GM19452 (cell line): ENCODE data around the gene CDC6.
A peak's percentile ranks its signal among the peaks of the same experiment; 100 is the strongest.

Experiments
- ATAC-seq: cut with Tn5 transposase; IDR thresholded peaks from one replicate; pipeline ENCODE4 v1.9.1; 2021; ENCODE audit not compliant: unreplicated experiment

CDC6 gene

DNA sequence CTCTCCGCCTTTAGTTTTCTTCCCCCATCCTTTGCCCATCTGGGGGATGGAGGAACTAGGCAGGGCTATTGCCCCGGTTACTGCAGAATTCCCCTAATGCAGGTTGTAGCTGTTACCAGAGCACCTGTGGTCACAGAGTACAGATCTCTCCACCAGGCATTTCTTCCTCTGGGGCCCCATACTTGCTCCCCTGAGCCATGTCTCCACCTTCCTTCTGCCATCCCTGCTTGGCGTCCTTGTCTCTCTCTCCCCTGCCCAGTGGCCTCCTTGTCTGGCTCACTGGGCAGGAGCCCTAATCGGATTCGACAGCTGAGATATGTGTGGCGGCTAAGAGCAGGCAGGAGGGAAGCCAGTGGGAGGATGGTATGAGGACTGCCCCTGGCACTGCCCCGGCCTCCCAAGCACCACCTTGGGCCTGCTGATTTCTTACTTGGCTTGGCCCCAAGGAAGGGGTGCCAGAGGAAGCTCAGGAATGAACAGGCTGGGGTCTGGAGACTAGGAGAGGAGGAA is 23.3 kb downstream of the CDC6 start:
- ATAC-seq, result no peak

DNA sequence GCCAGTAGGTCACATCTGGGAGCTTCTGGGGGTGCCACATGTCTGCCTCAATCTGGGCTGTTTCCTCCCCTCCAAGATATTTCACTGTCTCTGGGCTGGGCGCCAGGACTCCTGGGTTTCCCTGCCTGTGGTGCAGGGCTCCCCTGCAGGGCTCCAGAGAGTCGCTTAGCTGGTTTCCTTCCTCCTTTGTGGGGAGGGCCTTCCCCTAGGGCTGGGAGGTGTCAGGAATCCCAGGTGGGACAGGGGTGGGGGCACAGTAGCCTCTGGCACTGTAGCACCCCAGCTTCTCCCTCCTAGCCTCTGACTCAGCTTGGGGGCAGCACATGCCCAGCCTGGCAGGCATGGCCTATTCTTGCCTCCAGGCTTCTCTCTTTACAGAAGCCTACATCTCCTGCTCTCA is 23.9 kb downstream of the CDC6 start:
- no peak for ATAC-seq

DNA sequence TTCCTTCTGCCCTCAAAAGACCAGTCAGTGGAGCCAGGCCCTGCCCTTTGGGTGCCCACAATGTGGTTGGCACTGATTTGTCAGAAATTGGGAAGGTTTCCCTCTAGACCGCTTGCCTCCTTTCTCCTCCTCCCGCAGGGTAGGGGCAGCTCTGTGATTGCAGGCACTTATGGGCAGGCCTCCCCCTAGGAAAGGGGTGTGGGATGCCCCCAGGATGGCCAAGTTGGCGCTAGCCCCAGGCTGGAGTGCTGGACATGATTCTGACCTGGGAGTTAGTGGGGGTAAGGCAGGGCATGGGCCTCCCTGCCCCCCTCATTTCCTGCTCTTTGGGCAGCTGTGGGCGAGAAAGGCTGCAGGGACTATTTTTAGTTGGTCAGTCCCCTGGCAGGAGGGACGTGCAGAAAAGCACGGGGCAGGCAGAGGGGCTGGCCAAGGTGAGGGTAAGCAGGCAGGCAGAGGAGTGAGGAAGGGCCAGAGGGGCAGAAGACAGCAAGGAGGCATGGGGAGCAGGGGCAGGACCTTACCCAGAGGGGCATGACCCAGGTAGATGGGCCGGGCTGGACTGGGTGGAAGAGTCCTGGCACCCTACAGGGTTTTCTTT is 24.6 kb downstream of the CDC6 start:
- ATAC-seq, result no peak

DNA sequence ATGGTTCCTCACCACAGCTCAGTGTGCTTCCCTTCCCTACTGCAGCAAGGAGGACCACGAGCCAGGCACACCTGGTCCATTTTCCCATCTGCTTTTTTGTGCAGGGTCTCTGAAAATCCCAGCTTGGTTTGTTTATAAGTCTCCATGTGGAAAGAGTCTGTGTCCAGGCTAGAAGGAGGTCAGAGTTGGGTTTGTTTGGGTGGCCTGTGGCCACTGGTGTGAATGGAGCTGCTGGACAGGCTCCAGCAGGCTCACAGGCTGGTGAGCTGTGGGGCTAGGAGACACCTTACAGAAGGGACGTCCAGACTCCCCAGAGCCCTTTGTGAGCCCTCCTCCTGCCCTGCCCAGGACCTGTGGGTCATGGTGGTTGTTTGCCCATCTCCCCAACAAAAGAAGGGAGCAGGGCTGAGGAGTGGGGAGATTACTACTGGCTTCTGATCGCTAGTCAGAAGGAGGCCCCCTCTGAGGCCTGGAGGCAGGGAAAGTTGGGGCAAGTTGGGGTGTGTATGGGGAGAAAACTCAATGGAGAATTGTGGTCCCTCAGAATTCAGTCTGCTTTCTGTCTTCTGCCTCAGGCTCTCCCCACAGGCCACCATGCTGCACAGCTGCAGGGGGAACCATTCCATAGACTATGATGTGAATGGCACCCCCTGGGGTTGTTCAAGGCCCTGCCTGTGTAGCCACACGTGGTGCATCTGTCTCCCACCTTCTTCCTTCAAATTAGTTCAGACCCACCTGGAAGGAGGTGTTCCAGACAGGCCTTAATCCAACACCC is 25.4 kb downstream of the CDC6 start:
- no peak for ATAC-seq

DNA sequence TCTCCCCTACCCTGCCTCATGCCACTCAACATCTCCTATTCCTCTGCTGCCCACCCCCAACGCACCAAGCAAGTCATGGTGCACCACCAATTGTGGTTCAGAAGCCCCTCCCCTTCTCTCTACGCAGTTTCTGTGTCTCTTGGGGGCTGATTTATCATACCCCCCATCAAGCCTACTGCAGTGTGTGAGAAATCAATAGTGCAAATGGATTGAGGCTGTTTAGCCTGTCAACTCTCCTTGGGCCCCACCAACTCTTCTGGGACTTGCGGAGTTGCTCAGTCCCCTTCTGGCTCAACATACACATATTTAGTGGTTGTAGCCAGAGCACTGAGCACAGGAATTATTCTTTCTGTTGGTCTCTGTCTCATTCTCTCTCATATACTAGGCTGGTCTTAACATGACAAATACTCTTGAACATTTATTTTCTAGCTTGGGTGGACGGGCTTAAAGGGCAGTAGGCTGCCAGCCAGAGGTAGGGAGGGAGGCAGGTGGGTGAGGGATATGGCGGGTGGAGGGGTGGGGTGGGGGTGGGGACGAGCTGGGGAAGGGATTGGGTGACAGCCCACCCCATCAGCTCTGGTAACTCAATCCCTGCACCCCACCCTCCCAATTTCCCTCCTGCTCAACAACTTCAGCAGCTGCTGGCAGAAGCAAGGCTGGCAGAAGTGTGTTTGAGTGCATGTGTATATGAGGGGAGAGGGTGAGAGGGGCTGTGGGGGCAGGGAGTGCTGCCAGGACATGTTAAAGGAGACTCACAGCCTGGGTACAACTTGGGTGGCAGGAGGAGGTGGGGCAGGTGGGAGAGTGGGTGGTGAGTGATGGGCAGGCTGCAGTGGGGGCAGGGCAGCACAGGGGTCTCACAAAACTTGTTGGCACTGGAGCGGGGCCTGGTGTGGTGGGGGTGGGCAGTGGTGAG is 26.2 kb downstream of the CDC6 start:
- ATAC-seq, result no peak

DNA sequence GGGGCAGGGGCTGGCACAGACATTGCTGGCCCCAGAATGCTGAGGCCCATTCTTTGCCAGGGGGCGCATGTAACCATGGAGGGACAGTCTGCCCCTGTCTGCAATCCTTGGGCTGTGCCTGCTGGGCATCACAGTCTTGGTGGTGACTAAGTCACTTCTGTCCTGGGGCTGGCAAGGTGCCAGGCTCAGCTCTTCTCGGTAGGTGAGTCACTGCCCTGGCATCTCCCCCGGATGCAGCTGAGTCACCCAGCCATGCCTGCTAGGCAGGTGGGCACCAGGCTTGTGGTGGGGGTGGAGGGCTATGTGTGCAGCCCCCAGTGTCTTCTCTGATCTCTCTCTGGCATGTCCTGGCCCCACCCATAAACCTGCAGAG is 26.9 kb downstream of the CDC6 start:
- no peak for ATAC-seq

DNA sequence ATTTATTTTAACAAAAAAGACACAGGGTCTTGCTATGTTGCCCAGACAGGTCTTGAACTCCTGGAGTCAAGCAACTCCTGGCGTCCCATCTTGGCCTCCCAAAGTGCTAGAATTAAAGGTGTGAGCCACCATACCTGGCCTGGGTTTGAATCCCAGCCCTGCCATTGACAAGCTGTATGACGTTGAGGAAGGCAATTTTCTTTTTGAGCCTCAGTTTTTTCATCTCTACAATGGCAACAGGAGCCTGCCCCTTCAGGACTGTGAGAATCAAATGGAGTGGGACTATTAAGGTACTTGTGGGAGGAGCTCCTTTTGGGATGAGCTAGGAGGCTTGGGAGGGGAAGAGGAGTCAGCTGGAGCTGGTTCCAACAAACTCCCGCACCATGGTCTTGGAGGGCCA is 27.5 kb downstream of the CDC6 start:
- no peak for ATAC-seq

DNA sequence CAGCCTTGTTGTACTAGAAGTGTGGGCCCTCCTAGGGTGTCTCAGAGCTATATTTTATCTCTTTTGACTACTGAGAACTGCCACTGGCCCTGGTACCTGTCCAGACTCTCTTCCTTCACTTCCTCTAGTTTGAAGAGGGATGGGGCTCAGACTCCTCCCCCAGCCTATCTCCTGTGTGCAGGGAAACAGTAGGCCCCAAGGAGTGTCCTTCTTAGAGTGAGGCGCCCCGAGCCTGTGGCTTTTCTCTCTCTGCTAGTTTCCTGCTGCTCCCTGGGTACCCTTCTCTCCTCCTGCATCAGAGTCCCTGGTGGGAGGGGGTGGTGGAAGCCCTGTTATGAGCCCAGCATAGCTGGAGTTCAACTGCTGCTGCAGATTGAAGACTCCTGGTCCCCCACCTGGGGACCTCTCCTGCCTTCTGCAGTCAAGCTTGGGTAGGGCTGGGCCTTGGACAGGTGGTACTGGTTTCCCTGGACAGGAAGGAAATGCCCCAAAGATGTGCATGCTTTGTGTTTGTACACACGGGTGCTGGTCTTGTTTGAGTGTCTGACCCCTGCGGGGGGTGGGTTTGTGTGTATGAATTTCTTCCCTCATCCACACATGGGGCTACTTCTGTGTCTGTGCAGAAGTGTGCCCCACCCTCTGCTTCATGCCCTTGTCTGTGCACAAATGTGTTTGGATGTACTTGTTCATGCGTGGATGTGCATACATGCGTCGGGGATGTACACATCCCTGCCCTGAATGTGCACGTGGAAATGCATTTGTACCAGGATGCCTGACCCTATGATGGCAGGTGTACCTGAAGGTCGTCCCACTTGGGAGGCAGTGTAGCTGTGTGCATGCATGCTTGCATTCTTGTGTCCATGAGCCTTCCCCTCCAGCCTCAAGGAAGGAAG is 28.2 kb downstream of the CDC6 start:
- ATAC-seq, result no peak

DNA sequence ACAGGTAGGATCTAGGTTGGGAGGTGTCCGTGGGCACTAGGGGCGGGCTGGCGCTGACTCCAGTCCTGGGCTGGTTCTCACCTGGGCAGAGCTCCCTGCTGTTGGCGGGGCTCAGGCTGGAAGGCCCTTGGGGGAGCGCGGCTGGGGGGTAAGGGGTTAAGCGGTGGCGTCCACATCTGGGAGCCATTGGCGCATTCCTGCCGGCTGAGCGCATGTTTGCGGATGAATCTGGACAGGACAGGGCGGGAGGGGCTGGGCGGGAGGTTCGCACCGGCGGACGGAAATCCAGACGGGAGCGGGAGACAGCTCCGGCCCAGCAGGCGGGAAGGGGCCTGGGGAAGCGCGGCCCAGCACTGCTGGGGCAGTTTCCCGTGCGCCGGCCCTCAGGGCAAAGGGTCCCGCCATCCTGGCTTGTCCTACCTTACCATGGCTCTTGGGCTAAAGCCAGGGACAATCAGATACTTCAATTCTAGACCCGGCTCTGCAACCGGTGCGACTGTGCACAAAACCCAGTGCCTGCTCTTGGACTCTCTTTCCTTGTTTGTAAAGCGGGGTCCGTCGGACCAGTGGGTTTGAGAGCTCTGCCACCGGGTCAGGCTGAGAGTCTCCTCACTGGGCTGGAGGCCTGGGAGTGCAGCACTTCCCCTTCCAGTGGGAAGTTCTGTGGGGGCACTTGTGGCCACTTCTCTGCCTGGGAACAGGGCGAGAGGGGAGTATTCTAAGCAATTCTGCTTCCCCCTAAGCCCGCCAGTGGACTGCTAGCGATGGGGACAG is 29.1 kb downstream of the CDC6 start:
- ATAC-seq, result no peak

DNA sequence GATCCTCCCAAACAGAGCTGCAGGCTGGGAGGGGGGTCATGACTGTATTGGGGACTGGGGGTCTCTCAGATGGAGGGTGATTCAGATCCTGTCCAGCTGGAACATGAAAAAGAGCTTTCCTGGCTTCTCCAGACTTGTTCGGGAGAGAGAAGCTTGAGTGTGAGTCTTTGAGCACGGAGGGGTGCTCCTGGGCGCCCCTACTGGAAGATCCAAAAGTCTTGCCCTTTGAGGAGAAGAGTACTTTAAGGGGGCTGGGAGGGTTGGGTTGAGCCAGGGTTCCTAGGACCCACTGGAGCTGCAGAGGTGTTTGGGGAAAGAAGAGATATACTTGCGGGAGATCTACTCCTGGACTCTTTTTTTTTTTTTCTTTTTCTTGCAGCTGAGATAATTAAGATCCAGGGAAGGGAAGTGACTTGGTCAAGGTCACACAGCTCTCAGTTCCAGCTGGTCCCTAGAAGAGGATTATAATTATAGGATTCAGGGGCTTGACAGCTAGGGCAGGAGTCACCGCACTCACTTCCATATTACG is 29.7 kb downstream of the CDC6 start:
- no peak for ATAC-seq

DNA sequence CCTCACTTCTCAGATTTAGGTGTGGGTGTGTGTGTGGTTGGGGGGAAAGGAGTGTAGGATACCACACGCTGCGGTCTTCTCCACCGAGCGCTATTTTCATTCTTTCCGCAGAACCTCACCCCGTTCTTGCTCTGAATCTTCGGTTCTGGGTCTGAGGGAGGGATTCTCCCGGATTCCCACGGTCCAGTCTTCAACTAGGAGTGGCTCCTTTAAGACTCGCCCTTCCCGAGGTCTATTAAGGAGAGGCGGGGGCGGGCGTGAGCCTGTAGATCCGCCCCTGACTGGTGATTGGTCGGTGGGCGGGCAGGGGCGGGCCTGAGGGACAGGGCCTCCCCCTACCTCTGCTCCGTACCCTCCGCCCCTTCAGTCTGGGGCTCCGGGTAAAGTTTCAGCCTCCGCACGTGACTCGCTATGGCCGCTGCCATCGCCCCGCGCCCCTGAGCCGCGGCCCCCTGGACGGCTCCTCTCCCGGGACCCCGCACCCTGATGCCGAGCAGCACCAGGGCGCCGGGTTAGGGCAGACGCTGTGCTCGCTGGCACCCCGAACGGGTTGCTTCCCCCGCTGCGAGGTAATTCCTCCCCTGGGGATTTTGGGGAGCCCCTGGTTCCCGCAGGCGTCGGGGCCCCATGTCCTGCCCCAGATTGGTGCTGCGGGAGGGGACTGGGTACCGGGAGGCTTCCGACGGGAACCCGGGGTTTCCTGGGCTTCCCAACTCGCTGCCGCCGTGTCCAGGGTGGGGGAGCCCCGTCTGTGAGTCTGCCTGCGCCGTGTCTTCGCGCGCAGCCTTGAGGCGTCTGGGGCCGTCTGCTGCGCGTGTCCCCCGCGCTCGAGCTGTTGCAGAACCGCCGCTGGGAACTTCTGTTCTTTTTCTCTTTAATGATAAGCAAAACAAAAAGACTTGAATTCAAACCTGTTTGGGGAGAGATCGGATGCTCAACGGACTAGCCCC is 30.5 kb downstream of the CDC6 start:
- peak; percentile 58 for ATAC-seq

DNA sequence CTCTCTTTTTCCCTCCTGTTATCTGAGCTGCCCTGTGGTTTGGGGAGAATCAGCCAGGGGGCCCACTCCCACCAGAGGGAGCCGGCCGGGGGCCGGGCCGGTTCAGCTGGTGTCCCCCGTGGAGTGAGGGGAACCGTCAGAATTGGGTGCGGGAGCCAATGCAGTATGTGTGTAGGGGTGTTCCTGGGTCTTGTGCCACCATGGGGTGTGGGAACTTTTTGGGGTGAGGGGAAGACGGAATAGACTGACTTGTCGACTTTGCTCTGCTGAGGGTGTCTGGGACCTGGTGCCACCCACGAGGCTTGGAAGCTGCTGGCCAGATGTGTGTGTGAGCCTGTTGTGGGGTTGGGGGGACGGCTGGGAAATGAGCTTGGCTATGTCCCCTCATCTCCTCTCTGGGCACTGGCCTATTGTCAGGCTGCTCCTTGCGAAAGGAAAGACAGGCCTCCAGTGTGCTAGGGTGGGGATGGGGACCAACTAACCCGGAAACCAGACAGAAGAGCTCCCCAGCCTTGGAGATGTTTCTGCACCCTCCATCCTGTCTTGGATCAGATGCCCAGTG is 31.2 kb downstream of the CDC6 start:
- ATAC-seq, result no peak

DNA sequence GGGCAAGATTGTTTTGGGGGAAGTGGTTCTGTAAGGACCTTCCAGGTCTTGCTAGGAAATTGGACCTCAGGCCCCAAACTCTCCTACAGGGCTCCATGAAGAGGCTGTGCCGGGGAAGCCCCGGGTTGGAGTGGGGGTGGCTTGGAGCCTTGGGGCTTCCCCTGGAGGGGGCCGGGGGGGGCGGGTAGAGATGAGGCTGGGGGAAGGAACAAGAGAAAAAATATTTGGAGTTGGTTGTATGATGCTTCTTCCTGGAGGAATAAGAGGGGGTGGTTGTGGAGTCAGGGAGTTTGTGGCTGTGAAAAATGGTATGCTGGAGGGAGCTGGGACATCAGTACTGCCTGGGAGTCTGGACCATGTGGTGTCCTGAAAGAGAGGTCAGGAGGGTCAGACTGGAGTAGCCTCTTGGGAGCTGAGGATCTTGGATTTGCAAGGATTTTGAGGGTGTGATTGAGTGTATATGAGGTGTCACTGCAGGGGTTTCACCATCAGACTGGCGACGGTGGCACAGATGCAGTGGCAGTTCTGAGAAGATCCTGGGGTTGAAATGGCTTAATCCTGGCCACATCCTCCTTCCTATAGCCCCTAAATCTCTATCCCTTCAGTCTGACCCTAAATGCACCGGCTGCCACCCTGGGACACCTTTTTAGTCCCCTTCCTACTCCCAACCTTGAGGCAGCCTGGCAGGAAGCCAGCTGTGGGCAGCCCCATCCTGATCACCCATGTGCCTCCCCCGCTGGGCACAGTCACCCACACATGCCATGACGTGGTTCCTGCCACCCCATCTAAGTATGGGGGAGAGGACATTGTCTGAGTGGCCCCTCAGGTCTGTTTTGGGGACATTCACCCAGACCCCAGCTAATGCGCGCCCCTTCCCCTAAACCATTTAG is 32.2 kb downstream of the CDC6 start:
- ATAC-seq, result no peak

DNA sequence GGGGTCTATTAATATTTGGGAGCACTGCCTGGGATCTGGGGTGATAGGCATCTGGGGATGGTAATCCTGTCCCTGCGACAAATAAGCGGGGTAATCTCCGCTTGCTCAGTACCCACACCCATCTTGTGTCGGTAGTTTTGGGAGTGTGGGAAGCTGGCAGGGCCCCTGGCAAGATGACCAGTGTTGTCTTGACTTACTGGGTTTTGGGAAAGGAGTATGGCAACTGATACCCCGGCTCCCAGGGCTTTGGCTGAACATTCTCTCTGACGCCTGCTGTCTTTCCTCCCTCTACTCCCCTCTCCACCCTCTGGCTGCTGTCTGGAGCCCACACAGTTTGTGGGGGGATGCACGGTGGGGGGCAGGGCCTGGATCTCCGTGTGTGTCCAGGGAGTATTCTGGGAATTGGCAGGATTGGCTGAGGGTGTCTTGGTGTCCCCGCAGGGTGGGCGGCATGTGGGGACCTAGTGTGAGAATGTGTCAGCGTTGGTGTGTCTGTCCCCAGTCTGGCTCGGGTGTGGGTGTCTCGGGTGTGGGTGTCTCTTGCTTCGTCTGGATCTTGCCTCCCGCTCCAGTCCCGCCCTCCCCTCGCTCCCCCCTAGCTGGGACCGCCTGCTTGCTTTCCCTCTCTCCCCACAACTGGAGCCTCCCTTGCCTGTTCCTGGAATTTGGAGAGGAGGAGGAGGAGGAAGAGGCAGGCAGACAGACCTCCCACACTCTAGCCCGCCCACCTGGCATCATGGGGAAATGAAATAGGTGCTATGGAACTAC is 33.3 kb downstream of the CDC6 start:
- no peak for ATAC-seq

DNA sequence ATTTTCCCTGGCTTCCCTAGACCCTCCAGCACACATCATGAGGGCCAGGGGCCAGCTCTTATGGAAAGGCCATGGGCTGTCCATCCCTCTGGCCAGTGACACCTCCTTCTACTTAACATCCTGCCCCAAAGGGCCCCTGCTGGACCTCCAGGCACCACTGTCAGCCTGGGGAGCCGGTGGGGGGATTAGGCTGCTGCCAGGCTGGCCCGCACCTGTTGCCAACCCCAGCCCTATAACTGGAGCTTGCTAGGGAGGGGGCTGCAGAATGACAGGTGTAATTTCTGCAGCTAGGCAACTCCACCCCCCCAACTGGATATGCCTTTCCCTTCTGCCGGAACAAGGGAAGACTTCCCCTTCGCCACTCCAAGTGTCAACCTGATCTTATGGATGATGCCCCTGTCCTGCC is 33.8 kb downstream of the CDC6 start:
- no peak for ATAC-seq

DNA sequence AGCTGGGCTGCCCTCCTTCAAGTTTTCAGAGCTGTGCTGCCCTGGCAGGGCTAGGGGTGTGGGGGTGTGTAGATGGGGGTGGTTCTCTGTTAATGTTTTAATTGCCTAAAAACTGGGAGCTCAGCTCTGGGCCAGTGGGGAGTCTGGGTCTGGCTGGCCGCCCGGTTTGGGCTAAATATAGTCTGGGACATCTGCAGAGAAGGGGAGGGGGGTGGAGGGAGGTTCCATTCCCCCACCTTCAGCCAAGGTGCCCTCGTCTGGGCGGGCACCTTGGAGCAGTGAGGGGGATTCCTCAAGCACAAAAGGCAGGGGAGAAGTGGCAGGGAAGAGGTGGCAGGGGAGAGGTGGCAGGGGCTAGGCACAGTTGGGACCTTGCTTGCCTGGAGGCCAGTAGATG is 34.3 kb downstream of the CDC6 start:
- ATAC-seq, result no peak
